GM12892 (cell line): ENCODE results near the gene APOA4.

ENCODE experiments used
- POLR2A ChIP-seq: IDR thresholded peaks from 2 replicates; pipeline ENCODE4 v1.6.1; 2011; ENCODE audit warnings: low read depth, low read length, control low read depth
- POLR2AphosphoS5 ChIP-seq: IDR thresholded peaks from 2 replicates; pipeline ENCODE4 v1.6.1; 2011; ENCODE audit warnings: low read depth, low read length, control low read depth
- TAF1 ChIP-seq: IDR thresholded peaks from 2 replicates; pipeline ENCODE4 v1.6.1; 2011; ENCODE audit warnings: low read depth, mild to moderate bottlenecking, control low read depth, low read length, borderline replicate concordance

DNA sequence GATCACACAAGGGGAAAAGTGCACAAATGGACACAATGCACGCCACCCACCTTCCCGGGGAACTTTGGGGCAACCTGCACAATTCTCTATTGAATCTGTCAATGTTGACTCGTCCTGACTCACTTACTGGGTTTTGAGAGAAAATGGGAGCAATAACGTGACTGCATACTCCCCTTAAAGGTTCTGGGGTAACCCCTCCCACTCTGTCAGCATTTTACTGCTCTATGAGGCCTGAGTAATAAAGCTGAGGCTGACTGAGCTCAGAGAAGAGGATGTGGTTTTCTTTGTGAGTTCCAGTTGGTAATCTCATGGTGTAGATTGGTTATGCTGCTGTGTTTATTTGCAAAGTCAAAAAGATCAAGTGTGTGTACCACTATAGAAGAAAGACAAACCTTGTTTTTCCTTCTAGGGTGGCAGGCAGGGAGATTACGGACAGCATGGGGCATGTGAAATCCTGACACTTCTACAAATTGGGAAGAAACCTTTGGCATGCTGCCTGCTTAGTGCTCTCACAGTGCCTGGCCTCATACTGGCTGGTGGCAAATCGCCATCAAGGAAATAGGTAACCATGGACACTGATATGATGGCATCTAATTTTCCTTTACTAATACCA lies 30.5 kb upstream of the APOA4 start:
- TF ChIP-seq POLR2A: peak; percentile 58; the same call in 1 of the 2 replicates
- no peak; the same call in 1 of the 2 replicates for TF ChIP-seq POLR2AphosphoS5
- no peak for TF ChIP-seq TAF1
